K562 treated with DMSO at 1 percent for 48 hours (cell line): ENCODE measurements around the gene TGOLN2. TPM values are rescaled to one million over a fixed set of nuclear protein-coding genes. Genes with fewer than 3 reads are reported as not detected.

Experiments
- total RNA-seq: library from RNA; unstranded; fragments of 300-600 nt; gene quantifications from 2 replicates; pipeline ENCODE4 v1.2.3, GENCODE V29; 2022; ENCODE audit warnings: low replicate concordance; ENCODE audit errors: extremely low read depth

TGOLN2 gene
- total RNA-seq = 93.1 TPM in 1 of 2 replicates, not detected in the other

GRCh38 chr2:85327822-85328617 is at the start of gene TGOLN2:
TSS of gene TGOLN2 (minus strand) at chr2:85327989. CDS start at chr2:85327962, 27 bp downstream.

GRCh38 chr2:85354286-85355072 is 26.7 kb upstream of the TGOLN2 start, which contains the start of the genes ELMOD3 and RETSAT:
TSS of gene ELMOD3 (plus strand) at chr2:85354769. CDS start at chr2:85357199, 2,430 bp downstream.
TSS of gene RETSAT (minus strand) at chr2:85354528. CDS start at chr2:85354507, 21 bp downstream.

Other genes starting within 250 kb of the TGOLN2 start
- gene TCF7L1, start 194.6 kb downstream of the TGOLN2 start, total RNA-seq = not detected in 2 replicates
- gene RETSAT, start 26.5 kb upstream of the TGOLN2 start, total RNA-seq = 438 TPM in 1 of 2 replicates, not detected in the other
- not detected in 2 replicates for gene ELMOD3, start 26.8 kb upstream of the TGOLN2 start, total RNA-seq
- not detected in 2 replicates for gene CAPG, start 82.4 kb upstream of the TGOLN2 start, total RNA-seq
- not detected in 2 replicates for gene SH2D6, start 90.7 kb upstream of the TGOLN2 start, total RNA-seq
- not detected in 2 replicates for gene MAT2A, start 211.2 kb upstream of the TGOLN2 start, total RNA-seq
- gene GGCX, start 233.5 kb upstream of the TGOLN2 start, total RNA-seq = not detected in 2 replicates
- not detected in 2 replicates for gene VAMP8, start 249.6 kb upstream of the TGOLN2 start, total RNA-seq